WTC11 (cell line): Measurements from ENCODE around the gene DNPEP. TPM values are rescaled to one million over a fixed set of nuclear protein-coding genes. Genes with fewer than 3 reads are reported as not detected.

Experiments
- ATAC-seq: fragments of 200-7000 bp; cut with Tn5 transposase; 2 replicates; pipeline ENCODE4 v1.10.0; 2021; ENCODE audit warnings: mild to moderate bottlenecking, moderate library complexity
- CTCF ChIA-PET: fragments of 300-600 bp; sonication (Branson Sonifier 250); formaldehyde crosslinking; loops from one replicate; lab custom pipeline; 2021; ENCODE audit warnings: antibody characterized with exemption; lab: Charles Lee
- POLR2A ChIA-PET: fragments of 350-600 bp; sonication (Branson Sonifier 250); formaldehyde crosslinking; loops from one replicate; lab custom pipeline; 2021; ENCODE audit warnings: antibody characterized with exemption; lab: Charles Lee
- DNase-seq: peaks from one replicate; pipeline ENCODE4 v3.0.0; 2021; ENCODE audit warnings: low spot score
- H3K27ac Mint-ChIP-seq: 2 replicates; pipeline ENCODE4 v1.8.0; 2021; ENCODE audit warnings: mixed read lengths
- H3K27me3 Mint-ChIP-seq: 2 replicates; pipeline ENCODE4 v1.8.0; 2021; ENCODE audit warnings: low read depth, mild to moderate bottlenecking, moderate library complexity, mixed read lengths
- H3K36me3 Mint-ChIP-seq: 2 replicates; pipeline ENCODE4 v1.8.0; 2021; ENCODE audit warnings: mixed read lengths
- H3K4me1 Mint-ChIP-seq: 2 replicates; pipeline ENCODE4 v1.8.0; 2022; ENCODE audit warnings: mixed read lengths
- H3K4me3 Mint-ChIP-seq: 2 replicates; pipeline ENCODE4 v1.8.0; 2021; ENCODE audit warnings: mild to moderate bottlenecking, moderate library complexity, mixed read lengths
- H3K9me3 Mint-ChIP-seq: 2 replicates; pipeline ENCODE4 v1.8.0; 2021; ENCODE audit warnings: mixed read lengths
- ELF4 ChIP-seq: sonication (generic); formaldehyde crosslinking; IDR thresholded peaks from 2 replicates; pipeline ENCODE4 v1.8.1; 2022; ENCODE audit warnings: low read depth, mild to moderate bottlenecking, moderate library complexity, missing genetic modification reagents
- IRF2 ChIP-seq: sonication (generic); formaldehyde crosslinking; IDR thresholded peaks from 2 replicates; pipeline ENCODE4 v1.8.0; 2022; ENCODE audit warnings: low read depth, missing genetic modification reagents, borderline replicate concordance
- JAZF1 ChIP-seq: fragments of 250-450 bp; sonication (Bioruptor Pico); IDR thresholded peaks from 2 replicates; pipeline ENCODE4 v1.9.0; 2021; ENCODE audit warnings: moderate library complexity, mild to moderate bottlenecking, inconsistent platforms
- NR3C1 ChIP-seq: sonication (generic); formaldehyde crosslinking; conservative IDR thresholded peaks from 2 replicates; pipeline ENCODE4 v1.8.1; 2023; ENCODE audit warnings: low read depth, mild to moderate bottlenecking, missing genetic modification reagents
- PRRX2 ChIP-seq: fragments of 250-450 bp; sonication (Bioruptor Pico); IDR thresholded peaks from 2 replicates; pipeline ENCODE4 v1.8.0; 2021; ENCODE audit warnings: mild to moderate bottlenecking
- SMAD4 ChIP-seq: sonication (generic); formaldehyde crosslinking; IDR thresholded peaks from 2 replicates; pipeline ENCODE4 v1.8.0; 2022; ENCODE audit warnings: mild to moderate bottlenecking, missing genetic modification reagents
- SOX15 ChIP-seq: fragments of 250-450 bp; sonication (Bioruptor Pico); IDR thresholded peaks from 2 replicates; pipeline ENCODE4 v1.9.0; 2021; ENCODE audit warnings: mild to moderate bottlenecking
- SP1 ChIP-seq: sonication (generic); formaldehyde crosslinking; conservative IDR thresholded peaks from 2 replicates; pipeline ENCODE4 v1.8.1; 2022; ENCODE audit warnings: missing genetic modification reagents
- ZNF671 ChIP-seq: fragments of 250-450 bp; sonication (Bioruptor Pico); IDR thresholded peaks from 2 replicates; pipeline ENCODE4 v1.8.0; 2021; ENCODE audit warnings: mild to moderate bottlenecking
- total RNA-seq: library from RNA; stranded (reverse); gene quantifications from 3 replicates; pipeline ENCODE4 v1.2.3, GENCODE V29; 2021
- TF ChIP-seq, protein P1 (sequence below): sonication (generic); formaldehyde crosslinking; IDR thresholded peaks from 2 replicates; pipeline ENCODE4 v1.8.1; 2023; ENCODE audit warnings: mild to moderate bottlenecking, missing genetic modification reagents, moderate library complexity
- TF ChIP-seq, protein P2 (sequence below): sonication (generic); formaldehyde crosslinking; IDR thresholded peaks from 2 replicates; pipeline ENCODE4 v1.8.0; 2023; ENCODE audit warnings: missing genetic modification reagents
- TF ChIP-seq, protein P3 (sequence below): sonication (generic); formaldehyde crosslinking; IDR thresholded peaks from 2 replicates; pipeline ENCODE4 v1.8.1; 2022; ENCODE audit warnings: low read depth, mild to moderate bottlenecking, moderate library complexity, missing genetic modification reagents, borderline replicate concordance
- TF ChIP-seq, protein P4 (sequence below): sonication (generic); formaldehyde crosslinking; IDR thresholded peaks from 2 replicates; pipeline ENCODE4 v1.8.0; 2022; ENCODE audit warnings: mild to moderate bottlenecking, missing genetic modification reagents
- TF ChIP-seq, protein P5 (sequence below): fragments of 250-450 bp; sonication (Bioruptor Pico); IDR thresholded peaks from 2 replicates; pipeline ENCODE4 v1.9.0; 2021; ENCODE audit warnings: mild to moderate bottlenecking
- TF ChIP-seq, protein P6 (sequence below): fragments of 250-450 bp; sonication (Bioruptor Pico); IDR thresholded peaks from 2 replicates; pipeline ENCODE4 v1.9.0; 2021; ENCODE audit warnings: mild to moderate bottlenecking

DNPEP gene
- total RNA-seq, 1 experiment from 2014 or later, result 67.6 TPM

DNA sequence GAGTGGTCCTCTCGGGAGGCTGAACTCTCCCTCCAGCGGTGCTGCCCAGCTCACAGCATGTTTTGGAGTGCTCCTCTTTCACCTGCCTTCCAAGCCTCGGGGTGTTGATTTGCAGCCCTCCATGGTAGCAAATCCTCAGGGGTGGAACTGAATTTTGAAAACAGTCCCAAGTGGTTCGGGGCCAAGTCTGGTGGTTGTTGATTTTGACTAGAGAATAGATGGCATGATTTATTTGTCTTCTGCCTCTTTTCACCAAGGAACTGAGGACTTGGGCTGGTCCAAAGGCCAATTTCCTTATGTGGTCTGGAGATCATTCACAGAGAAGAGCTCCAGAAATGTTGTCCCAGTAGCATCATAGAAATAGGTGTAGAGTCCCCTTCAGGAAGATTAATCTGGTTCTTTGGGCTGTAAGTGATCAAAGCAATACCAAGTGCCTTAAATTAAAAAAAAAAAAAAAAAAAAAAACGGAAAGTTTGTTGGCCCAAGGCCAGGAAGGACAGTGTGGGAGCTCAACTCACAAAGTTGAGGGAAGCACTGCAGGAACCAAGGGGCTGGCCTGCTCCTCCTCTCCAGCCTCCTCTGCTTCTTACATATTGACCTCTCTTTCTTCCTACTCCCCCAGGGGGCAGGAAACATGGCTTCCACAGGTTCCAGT, 28.0 kb upstream of the DNPEP start:
- Mint-ChIP-seq H3K36me3 (0 out of 2 replicates have a peak, but pooled peaks cover 2% of the 10 kb centered on the region), H3K4me1 (peaks cover 28% of the 10 kb centered on the region), H3K4me3 (no peak overlapping the region), H3K27ac (peak overlapping the region; percentile 30; the same call in 1 of the 2 replicates)
- ChIA-PET CTCF (interaction anchor here (0.7 to 5.6 kb wide), 12 partner anchors 13 to 386 kb away, joined by 3 to 77 read pairs (median 6); partner anchors contain the start of genes CHPF, SPEG and TMEM198), POLR2A (no interaction called here)
- ATAC-seq (no peak), DNase-seq (no peak)
- TF ChIP-seq ZNF671 (CRISPR knock-in tag) (0 out of 2 replicates have a peak, but pooled peaks have one; percentile 44), SOX15 (CRISPR knock-in tag) (no peak)
- TF ChIP-seq, all 79 proteins: peak for 1
- H3K27me3 Mint-ChIP-seq, result peaks cover 34% of the 10 kb centered on the region
- H3K9me3 Mint-ChIP-seq, result peaks cover 6% of the 10 kb centered on the region; the same call in 1 of the 2 replicates

DNA sequence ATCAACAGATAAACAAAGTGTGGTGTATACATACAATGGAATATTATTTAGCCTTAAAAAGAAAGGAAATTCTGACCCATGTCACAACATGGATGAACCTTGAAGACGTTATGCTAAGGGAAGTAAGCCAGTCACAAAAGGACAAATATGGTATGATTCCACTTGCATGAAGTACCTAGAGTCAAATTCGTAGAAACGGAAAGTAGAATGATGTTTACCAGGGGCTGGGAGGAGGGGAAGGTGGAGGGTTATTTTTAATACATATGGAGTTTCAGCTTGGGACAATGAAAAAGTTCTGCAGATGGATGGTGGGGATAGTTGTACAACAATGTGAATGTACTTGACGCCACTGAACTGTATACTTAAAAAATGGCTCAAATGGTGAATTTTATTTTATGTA, 27.1 kb upstream of the DNPEP start:
- DNase-seq (no peak), ATAC-seq (no peak)
- CTCF ChIA-PET, result interaction anchor here (1.1 to 5.6 kb wide), 3 partner anchors 12 to 115 kb away, joined by 5 to 77 read pairs (median 59); partner anchors contain the start of gene SPEG
- Mint-ChIP-seq H3K4me1 (peaks cover 25% of the 10 kb centered on the region), H3K9me3 (peaks cover 6% of the 10 kb centered on the region; the same call in 1 of the 2 replicates), H3K36me3 (0 out of 2 replicates have a peak, but pooled peaks cover 2% of the 10 kb centered on the region), H3K4me3 (no peak overlapping the region), H3K27ac (no peak overlapping the region), H3K27me3 (peaks cover 26% of the 10 kb centered on the region)
- POLR2A ChIA-PET, result no interaction called here
- TF ChIP-seq IRF2 (CRISPR knock-in tag) (no peak), JAZF1 (CRISPR knock-in tag) (no peak), ZNF671 (CRISPR knock-in tag) (no peak), SMAD4 (CRISPR knock-in tag) (no peak), PRRX2 (no peak), NR3C1 (CRISPR knock-in tag) (no peak), SP1 (CRISPR knock-in tag) (no peak), ELF4 (CRISPR knock-in tag) (no peak)
- TF ChIP-seq, protein P1, sequence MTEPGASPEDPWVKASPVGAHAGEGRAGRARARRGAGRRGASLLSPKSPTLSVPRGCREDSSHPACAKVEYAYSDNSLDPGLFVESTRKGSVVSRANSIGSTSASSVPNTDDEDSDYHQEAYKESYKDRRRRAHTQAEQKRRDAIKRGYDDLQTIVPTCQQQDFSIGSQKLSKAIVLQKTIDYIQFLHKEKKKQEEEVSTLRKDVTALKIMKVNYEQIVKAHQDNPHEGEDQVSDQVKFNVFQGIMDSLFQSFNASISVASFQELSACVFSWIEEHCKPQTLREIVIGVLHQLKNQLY (CRISPR knock-in tag), result no peak
- TF ChIP-seq, protein P2, sequence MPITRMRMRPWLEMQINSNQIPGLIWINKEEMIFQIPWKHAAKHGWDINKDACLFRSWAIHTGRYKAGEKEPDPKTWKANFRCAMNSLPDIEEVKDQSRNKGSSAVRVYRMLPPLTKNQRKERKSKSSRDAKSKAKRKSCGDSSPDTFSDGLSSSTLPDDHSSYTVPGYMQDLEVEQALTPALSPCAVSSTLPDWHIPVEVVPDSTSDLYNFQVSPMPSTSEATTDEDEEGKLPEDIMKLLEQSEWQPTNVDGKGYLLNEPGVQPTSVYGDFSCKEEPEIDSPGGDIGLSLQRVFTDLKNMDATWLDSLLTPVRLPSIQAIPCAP (CRISPR knock-in tag), result no peak
- TF ChIP-seq, protein P3, sequence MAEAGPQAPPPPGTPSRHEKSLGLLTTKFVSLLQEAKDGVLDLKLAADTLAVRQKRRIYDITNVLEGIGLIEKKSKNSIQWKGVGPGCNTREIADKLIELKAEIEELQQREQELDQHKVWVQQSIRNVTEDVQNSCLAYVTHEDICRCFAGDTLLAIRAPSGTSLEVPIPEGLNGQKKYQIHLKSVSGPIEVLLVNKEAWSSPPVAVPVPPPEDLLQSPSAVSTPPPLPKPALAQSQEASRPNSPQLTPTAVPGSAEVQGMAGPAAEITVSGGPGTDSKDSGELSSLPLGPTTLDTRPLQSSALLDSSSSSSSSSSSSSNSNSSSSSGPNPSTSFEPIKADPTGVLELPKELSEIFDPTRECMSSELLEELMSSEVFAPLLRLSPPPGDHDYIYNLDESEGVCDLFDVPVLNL (CRISPR knock-in tag), result no peak
- TF ChIP-seq, protein P4, sequence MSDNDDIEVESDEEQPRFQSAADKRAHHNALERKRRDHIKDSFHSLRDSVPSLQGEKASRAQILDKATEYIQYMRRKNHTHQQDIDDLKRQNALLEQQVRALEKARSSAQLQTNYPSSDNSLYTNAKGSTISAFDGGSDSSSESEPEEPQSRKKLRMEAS (CRISPR knock-in tag), result no peak
- TF ChIP-seq, protein P5, sequence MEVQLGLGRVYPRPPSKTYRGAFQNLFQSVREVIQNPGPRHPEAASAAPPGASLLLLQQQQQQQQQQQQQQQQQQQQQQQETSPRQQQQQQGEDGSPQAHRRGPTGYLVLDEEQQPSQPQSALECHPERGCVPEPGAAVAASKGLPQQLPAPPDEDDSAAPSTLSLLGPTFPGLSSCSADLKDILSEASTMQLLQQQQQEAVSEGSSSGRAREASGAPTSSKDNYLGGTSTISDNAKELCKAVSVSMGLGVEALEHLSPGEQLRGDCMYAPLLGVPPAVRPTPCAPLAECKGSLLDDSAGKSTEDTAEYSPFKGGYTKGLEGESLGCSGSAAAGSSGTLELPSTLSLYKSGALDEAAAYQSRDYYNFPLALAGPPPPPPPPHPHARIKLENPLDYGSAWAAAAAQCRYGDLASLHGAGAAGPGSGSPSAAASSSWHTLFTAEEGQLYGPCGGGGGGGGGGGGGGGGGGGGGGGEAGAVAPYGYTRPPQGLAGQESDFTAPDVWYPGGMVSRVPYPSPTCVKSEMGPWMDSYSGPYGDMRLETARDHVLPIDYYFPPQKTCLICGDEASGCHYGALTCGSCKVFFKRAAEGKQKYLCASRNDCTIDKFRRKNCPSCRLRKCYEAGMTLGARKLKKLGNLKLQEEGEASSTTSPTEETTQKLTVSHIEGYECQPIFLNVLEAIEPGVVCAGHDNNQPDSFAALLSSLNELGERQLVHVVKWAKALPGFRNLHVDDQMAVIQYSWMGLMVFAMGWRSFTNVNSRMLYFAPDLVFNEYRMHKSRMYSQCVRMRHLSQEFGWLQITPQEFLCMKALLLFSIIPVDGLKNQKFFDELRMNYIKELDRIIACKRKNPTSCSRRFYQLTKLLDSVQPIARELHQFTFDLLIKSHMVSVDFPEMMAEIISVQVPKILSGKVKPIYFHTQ (CRISPR knock-in tag), result no peak
- TF ChIP-seq, protein P6, sequence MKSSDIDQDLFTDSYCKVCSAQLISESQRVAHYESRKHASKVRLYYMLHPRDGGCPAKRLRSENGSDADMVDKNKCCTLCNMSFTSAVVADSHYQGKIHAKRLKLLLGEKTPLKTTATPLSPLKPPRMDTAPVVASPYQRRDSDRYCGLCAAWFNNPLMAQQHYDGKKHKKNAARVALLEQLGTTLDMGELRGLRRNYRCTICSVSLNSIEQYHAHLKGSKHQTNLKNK (CRISPR knock-in tag), result no peak
